HG02870 (cell line): ENCODE results near the gene HAPLN1.

Experiments used
- ATAC-seq: cut with Tn5 transposase; IDR thresholded peaks from one replicate; pipeline ENCODE4 v1.9.1; 2021; ENCODE audit warnings: mild to moderate bottlenecking, moderate library complexity; ENCODE audit not compliant: unreplicated experiment

The HAPLN1 gene

DNA sequence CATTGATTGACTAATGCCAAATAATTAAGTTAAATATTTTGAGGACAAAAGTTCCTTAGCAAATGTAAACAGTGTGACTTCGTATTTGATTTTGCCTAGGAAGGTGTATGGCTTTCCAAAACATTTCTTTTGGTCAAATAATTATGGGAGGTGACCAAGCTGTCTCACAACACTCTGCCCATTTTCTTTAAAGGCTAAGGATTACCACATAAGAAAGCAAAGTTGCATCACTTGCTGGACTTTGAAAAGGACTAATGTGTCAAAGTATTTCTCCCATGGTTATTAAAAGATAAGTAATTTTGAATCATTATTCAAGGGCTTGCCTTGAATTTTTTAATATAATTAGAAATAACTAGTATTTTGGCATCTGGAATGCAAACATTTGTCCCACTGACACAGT, 74.7 kb downstream of the HAPLN1 start:
- no peak for ATAC-seq

DNA sequence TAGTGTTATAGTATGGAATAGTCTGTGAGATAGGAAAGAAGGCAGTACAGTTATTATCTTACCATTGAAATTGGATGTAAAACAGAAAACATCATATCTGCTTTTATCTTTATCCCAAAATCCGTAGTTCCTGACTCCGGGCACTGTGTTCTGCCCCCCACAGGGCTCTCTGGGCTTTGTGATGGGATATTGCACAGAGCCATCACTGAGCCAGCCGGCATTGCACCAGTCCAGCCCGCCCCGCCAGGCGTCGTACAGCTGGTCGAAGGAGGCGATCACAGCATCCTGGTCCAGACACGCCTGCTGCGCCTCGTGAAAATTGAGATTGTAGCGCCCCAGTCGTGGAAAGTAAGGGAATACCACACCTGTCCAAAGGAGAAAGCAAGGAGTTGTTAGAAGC, 76.4 kb downstream of the HAPLN1 start:
- no peak for ATAC-seq

DNA sequence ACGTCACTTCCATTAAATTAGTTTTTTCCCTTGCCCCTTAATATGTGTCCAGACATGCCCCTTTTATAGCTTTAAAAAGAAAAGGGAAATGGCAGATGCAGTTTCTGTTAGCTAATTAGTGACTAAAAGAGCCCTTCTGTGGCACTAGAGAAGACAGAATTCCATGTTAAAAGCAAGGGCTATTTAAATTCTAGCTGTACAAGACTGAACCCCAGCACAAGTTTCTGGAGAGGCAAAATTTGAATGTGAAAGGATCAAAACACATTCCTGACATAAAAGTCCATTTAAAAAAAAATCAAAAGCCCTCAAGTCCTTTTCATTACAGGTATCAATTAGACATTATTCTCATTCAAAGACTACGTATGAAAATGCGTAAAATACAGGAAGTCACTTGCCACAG, 78.7 kb downstream of the HAPLN1 start:
- ATAC-seq: no peak

GRCh38 chr5:83639911-83640310, 80.7 kb downstream of the HAPLN1 start:
- ATAC-seq: no peak

DNA sequence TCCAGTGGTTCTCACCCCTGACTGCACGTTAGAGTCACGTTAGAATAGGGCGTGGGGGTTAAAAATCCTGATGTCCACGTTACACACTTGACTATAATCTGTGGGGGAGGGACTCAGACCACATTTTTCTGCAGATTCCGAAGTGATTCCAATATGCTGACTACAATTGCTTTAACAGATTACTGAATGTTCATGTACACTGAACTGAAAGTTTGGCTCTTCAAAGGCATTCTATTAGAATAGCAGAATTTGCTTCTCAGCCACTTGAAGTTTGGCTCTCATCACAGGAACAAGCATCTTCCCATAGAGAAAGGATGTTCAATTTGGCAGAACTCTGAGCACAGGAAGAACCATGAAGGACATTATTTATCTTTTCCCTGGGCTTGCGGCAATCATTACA, 84.5 kb downstream of the HAPLN1 start:
- ATAC-seq: no peak

GRCh38 chr5:83633285-83633684, 87.4 kb downstream of the HAPLN1 start:
- no peak for ATAC-seq

GRCh38 chr5:83632874-83633273, 87.8 kb downstream of the HAPLN1 start:
- no peak for ATAC-seq

DNA sequence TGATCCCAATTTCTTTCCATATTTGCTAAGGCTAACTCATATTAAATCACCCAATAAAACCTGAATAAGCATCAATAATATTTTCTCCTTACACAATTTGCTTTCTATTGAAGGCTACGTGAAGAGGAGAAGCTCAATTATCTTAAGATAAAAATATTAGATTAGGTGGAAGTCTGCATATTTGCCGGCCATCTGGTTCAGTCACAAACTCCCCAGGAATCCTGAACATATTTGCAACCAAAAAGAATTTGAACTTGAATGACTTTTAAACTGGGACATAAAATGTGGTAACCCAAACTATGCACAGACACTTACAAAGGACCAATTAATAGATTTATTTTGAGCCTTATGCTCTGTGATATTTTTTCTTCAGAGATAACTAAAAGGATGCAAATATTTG, 92.3 kb downstream of the HAPLN1 start:
- ATAC-seq: no peak

DNA sequence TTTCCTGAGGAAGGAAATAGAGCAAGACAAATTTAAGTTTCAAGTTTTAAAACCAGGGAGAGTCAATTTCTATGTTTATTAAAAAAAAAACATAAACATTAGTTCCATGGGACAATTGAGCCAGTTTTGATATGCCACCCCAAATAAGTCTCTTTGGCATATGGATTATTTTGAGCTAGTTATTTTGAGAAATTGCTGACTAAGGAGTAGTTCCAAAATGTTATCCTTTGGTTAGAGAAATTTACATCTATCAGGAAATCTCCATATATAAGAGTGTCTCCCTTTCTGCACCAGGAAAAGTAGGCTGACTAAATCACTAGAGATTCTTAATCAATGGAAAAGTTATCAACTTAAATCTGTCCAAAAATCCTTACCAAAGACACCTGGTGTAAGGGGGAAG, 105.8 kb downstream of the HAPLN1 start:
- no peak for ATAC-seq

- ATAC-seq: peak; percentile 80
Observed at GRCh38 chr5:83608122-83608521, 112.5 kb downstream of the HAPLN1 start.

DNA sequence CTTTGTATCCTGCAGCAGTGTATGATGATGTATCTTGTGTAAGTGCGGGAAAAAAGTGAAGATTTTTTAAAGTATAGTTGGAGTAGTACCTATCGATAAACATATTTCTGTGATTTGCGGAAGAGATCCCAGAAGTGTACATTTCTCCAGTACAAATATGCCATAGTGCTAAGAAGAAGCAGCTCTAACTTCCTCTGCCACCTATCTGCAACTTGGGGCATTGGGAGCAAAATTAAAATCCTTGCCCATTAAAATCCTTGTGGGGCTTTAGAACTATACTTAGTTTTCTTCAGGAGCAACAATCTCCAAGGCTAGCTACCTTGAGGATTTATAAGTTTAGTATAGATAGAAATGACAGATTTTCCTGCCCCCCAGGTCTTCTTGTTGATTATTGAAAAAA, 125.4 kb downstream of the HAPLN1 start:
- no peak for ATAC-seq

- no peak for ATAC-seq
Observed at GRCh38 chr5:83590966-83591365, 129.7 kb downstream of the HAPLN1 start.

DNA sequence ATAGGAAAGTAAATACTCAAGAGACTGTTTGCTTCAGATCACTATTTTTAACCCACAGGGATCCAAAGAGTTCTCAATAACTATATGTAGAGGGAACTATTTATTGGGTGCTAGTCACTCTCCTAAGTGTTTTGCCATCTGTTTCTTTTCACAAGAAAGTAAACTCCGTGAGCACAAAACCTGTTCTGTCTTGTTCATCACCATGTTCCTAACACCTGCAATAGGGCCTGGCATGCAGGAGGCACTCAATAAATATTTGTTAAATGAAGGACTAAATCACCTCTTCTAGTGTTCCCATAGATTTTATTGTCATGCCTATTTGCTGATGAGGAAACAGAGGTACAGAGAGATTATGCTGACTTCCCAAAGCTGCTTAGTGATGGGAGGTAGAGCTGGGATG, 130.9 kb downstream of the HAPLN1 start:
- ATAC-seq: no peak
